Chondrocyte (in vitro differentiated cells): ENCODE results near the gene GPC3. TPM values are rescaled to one million over a fixed set of nuclear protein-coding genes. Genes with fewer than 3 reads are reported as not detected.

Source experiments
- DNase-seq: peaks from one replicate; pipeline ENCODE4 v3.0.0; 2021; ENCODE audit warnings: mixed read lengths, low spot score
- H3K27ac Mint-ChIP-seq: one replicate; pipeline ENCODE4 v1.8.0; 2021; ENCODE audit warnings: mild to moderate bottlenecking, moderate library complexity, mixed read lengths; ENCODE audit not compliant: unreplicated experiment
- H3K27me3 Mint-ChIP-seq: 2 replicates; pipeline ENCODE4 v1.8.0; 2021; ENCODE audit warnings: low read depth, mixed read lengths
- H3K36me3 Mint-ChIP-seq: 2 replicates; pipeline ENCODE4 v1.8.0; 2021; ENCODE audit warnings: low read depth, mixed read lengths
- H3K4me1 Mint-ChIP-seq: 2 replicates; pipeline ENCODE4 v1.8.0; 2021; ENCODE audit warnings: low read depth, mild to moderate bottlenecking, mixed read lengths
- H3K4me3 Mint-ChIP-seq: one replicate; pipeline ENCODE4 v1.8.0; 2021; ENCODE audit warnings: mild to moderate bottlenecking, moderate library complexity, mixed read lengths; ENCODE audit not compliant: unreplicated experiment
- H3K9me3 Mint-ChIP-seq: 2 replicates; pipeline ENCODE4 v1.8.0; 2021; ENCODE audit warnings: low read depth, mixed read lengths
- CTCF ChIP-seq: fragments of 200-600 bp; sonication (generic); IDR thresholded peaks from 2 replicates; pipeline ENCODE4 v1.5.0; 2021; ENCODE audit warnings: antibody characterized with exemption, mild to moderate bottlenecking, moderate library complexity
- total RNA-seq: library from RNA; stranded (reverse); gene quantifications from 3 replicates; pipeline ENCODE4 v1.2.1, GENCODE V29; 2021

Gene GPC3
- total RNA-seq, 1 donor from 2014 or later: 1.9 TPM

DNA sequence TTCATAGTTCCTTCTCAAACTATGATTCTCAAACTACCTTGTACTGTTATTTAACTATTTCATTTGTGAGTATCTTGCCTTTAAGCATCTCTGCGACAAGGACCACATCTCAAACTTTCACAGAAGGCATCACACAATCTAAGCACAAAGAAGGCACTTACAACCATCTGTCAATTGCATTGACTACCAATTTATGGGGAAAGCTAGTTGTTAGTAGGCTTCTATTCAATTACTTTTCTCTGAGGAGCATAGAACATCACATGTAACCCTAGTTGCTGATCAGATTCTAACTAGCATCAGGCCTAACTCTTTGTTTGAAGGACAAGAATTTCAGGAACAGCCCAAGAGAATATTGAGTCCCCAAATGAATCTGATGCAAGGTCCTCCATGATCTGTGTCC lies 74.9 kb downstream of the GPC3 start:
- Mint-ChIP-seq H3K36me3 (no peaks in the 10 kb centered on the region), H3K27ac (no peak overlapping the region)

DNA sequence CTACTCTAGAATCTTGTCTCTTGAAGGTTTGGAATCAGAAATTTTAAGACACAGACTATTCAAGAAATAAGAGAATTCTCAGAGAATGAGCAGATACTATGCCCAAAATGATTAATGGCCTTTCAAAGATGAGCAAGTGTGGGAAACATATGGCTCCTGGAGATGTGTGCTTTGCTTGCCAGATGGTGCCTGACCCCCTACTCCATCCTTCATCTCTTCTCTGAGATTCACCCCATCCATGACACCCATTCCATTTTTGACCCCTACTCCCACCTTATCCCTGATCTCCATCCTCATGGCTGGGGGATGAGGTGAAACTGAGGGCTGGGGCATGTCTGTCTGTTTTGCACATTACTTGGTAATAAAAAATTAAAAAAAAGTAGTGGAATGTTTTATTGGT lies 75.5 kb downstream of the GPC3 start:
- no peaks in the 10 kb centered on the region for H3K9me3 Mint-ChIP-seq
- H3K36me3 Mint-ChIP-seq: no peaks in the 10 kb centered on the region
- peaks cover 3% of the 10 kb centered on the region for H3K4me1 Mint-ChIP-seq
- no peak overlapping the region for H3K27ac Mint-ChIP-seq
- TF ChIP-seq CTCF: no peak
- H3K27me3 Mint-ChIP-seq: no peaks in the 10 kb centered on the region
- DNase-seq: no peak
- H3K4me3 Mint-ChIP-seq: no peak overlapping the region

More for the DNA sequence above, 74.9 kb downstream of the GPC3 start:
- Mint-ChIP-seq H3K4me3 (no peak overlapping the region), H3K4me1 (peaks cover 3% of the 10 kb centered on the region), H3K9me3 (no peaks in the 10 kb centered on the region), H3K27me3 (no peaks in the 10 kb centered on the region)
- DNase-seq: no peak
- TF ChIP-seq CTCF: no peak

- TF ChIP-seq CTCF: no peak
- no peak overlapping the region for H3K27ac Mint-ChIP-seq
- peaks cover 3% of the 10 kb centered on the region for H3K4me1 Mint-ChIP-seq
- no peaks in the 10 kb centered on the region for H3K9me3 Mint-ChIP-seq
- peaks cover 2% of the 10 kb centered on the region for H3K27me3 Mint-ChIP-seq
- H3K4me3 Mint-ChIP-seq: no peak overlapping the region
- no peak for DNase-seq
- no peaks in the 10 kb centered on the region for H3K36me3 Mint-ChIP-seq
Measured at GRCh38 chrX:133908223-133908955, 77.0 kb downstream of the GPC3 start.

GRCh38 chrX:133907606-133908005 lies 77.8 kb downstream of the GPC3 start:
- Mint-ChIP-seq H3K4me3 (no peak overlapping the region), H3K4me1 (peaks cover 3% of the 10 kb centered on the region), H3K36me3 (no peaks in the 10 kb centered on the region), H3K27me3 (peaks cover 2% of the 10 kb centered on the region), H3K27ac (no peak overlapping the region), H3K9me3 (no peaks in the 10 kb centered on the region)
- no peak for TF ChIP-seq CTCF
- no peak for DNase-seq

DNA sequence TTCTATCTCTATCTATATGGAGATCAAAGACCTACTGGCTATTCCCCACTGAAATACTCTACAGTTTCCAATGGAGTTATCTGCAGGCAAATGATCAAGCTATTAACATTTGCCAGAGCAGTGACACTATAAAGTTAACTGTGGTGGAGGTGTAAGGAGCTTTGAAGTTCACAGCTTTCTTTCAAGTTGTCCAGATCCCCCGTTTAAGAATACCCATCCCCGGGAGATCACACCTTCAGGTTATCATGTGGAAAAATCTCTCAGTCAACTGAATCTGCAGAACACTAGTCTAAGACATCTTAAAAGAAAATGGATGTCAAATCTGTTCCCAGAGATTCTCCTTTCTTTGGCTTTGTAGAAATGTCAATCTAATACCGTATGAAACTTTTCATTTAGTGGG lies 80.1 kb downstream of the GPC3 start:
- H3K9me3 Mint-ChIP-seq: no peaks in the 10 kb centered on the region

More for the DNA sequence above, 80.1 kb downstream of the GPC3 start:
- no peaks in the 10 kb centered on the region for H3K4me1 Mint-ChIP-seq
- no peak overlapping the region for H3K4me3 Mint-ChIP-seq
- no peak for TF ChIP-seq CTCF
- no peak overlapping the region for H3K27ac Mint-ChIP-seq
- no peak for DNase-seq
- H3K36me3 Mint-ChIP-seq: no peaks in the 10 kb centered on the region
- peaks cover 2% of the 10 kb centered on the region for H3K27me3 Mint-ChIP-seq
